GM18861 (cell line): ENCODE measurements around the gene NPAS3.

Source experiments
- ATAC-seq: cut with Tn5 transposase; IDR thresholded peaks from one replicate; pipeline ENCODE4 v1.9.1; 2021; ENCODE audit not compliant: unreplicated experiment

Gene NPAS3

DNA sequence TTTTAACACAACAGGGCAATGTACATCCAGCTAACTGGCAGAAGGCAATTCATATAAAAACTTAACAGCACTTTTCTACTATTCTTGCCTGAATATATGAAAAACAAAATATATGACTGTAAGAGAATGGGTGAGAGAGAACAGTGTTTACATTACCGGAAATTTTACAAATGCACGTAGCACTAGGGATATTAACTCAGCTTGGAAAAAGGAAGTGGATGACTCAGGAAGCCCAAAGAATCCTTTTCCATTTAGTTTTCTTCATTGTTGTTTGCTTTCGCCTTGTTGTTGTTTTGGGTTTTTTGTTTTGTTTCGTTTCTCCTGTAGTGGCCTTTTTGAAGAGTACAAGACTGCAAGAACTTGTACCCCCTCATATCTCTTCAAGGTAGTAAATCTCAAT is 716.7 kb downstream of the NPAS3 start:
- ATAC-seq, result no peak

DNA sequence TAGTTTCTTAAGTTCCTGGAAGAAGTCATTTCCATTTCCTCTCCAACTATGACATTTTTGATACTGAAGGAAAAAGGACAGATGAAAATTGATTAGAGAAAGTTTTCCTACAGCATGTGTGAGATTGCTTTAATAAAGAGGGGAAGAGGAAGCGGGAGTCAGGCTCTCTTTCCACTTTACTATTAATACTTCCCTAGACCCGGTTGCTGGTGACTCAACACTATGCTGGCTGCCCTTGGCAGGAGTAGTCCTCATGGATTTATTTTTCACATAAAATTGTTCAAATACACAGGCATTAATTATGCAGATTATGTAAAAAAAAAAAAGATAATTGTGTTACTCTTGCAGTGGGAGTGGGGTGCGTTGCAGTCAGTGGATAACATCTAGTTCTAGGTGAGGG is 718.8 kb downstream of the NPAS3 start:
- no peak for ATAC-seq

DNA sequence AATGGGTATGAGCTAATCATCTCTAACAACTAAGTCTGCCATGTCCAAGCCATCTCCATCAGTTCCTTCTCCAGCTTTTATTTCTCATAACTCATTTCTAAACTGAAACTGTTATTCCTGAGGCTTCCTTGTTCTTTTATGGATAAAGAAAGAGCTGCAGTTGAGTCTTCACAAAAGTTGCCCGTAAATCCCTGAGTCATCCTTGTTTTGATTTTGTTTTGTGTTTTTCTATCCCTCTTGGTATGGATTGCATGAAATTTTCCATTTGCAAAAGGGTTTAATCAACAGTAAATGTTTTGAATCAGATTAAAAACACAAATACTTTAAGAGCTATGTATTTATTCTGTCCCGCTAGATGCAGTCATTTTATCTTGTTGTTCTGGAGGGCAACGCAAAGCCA is 721.6 kb downstream of the NPAS3 start:
- no peak for ATAC-seq

DNA sequence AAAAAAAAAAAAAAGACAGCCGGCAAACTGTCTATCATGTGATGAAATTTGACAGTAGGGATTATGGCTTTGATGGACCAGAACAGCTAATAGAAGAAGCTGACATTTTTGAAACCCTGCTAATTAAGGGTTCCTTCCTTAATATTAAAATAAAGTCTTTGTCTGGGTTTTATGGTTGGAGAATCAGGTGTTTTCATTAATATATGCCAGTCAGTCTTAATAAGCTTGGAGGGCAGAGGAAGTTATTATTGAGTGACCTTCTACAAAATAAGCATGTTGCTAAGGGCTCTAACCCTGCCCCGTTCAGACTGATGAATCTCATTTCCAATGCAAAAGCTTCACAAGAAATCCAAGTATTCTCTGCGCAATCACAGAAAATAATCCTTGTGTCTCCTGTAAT is 722.4 kb downstream of the NPAS3 start:
- no peak for ATAC-seq

DNA sequence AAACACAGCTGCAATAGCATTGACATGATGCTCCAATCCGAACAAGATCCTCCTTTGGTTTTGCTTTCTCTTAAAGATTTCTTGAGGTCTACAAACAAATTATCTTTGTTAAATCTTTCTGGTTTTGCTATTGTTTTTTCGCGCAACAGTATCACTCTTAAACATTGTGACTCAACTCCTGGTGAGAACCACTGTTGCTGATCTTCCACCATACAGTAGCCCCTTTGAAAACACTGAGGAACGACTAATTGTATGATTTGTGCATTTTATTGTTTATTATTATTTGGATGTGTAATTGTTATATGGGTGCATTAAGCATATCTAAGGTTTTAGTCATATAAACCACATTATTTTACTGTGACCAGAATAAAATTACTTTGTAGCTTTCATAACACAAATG is 729.4 kb downstream of the NPAS3 start:
- no peak for ATAC-seq

DNA sequence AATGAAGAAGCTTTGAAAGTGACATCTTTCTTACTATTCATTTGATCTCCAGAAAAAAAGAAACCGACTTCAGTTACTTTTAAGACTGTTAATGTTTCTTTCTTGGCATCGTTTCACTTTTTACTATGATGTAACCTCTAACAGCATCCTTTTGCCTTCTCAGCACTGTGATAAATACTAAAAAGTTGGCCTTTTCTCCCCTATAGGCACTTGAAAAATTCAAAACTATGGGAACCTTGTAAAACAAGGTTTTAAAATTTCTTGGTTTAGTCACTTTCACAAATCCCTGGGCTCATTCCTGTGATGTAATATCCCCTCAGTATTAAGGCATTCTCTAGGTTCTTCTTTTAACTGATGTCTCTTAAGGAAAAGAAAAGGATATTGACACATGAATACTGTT is 730.4 kb downstream of the NPAS3 start:
- ATAC-seq, result no peak

DNA sequence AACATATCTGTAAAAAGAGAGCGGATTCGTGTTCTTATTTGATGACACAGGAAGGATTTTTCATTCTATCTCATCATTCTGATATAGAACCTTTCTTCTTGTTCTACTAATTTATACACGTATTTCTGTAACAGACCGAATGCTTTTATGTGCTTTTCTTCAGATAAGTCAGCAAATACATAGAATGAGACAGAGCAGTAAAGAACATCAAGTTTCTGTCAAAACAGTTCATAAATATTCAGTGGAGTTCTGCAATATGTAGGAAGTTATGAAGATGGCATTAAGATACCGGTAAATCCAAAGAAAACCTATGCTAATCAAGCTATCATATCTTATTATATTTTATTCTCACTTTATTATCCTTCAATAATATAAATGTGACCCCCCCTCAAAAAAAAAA is 731.6 kb downstream of the NPAS3 start:
- ATAC-seq, result no peak

DNA sequence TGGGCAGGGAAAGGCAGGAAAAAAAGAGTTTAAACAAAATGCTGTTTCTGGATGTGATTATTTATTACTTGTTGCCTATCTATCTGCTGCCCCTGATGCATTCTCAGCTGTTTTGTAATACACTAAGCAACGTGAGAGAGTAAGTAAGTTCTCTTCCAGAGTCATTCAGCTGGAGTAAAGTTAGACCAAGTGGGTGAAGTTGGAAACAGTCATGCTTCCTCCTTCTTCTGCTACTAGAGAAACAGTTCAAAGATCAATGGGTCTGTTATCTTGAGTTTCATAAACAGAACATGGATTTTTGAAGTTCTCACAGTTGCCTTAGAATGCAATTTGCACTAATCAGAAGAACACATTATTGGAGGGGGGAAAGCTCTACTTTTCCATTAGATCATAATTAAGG is 732.9 kb downstream of the NPAS3 start:
- no peak for ATAC-seq

DNA sequence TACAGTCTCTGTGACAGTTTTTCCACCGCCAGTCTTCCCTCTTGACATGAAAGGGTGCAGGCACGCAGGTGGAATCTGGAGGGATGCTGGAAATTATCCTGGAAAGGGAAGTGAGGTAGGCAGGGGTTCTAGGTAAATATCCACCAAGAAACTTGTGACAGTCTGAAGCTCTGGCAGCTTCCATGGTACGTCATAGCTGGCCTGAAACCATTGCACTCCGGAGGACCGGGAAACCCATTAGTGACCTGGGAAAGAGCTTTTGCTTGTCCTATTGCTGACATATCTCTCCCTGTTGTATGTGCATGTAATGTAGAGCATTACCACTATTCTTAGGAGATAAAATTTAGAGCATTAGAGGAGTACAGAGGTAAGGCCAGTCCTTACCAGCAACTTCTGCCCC is 736.2 kb downstream of the NPAS3 start:
- ATAC-seq, result no peak

DNA sequence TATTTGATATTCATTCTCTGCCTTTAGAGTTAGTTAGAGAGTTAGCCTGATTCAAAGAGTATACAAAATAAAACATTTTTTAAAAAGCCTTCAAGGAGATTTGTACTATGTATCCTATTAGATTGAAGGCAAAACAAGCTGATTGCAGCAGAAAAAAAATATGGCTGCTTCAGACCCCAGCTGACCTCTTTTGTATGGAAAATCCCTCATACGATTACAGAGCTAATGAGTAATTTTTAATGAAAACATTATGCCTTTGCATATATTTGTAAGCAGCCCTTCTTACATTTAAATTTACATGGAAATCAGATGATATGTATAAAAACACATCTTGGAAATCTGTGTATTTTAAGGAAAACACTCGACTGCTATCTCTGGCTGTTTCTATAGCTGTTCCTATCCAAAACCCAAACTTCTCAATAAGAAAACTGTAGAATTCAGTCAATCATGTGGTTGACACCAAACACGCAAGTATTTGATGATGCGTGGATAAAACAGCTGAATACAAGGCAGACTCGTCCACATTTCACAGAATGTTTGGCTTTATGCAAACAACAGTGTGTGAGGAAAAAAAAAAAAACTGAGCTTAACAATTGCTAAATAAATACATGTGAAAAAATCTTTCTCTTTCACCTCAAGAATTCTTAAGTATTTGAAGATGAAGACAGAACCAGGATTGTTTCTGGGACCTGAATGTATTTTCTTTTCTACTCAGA is 736.9 kb downstream of the NPAS3 start:
- ATAC-seq, result no peak

DNA sequence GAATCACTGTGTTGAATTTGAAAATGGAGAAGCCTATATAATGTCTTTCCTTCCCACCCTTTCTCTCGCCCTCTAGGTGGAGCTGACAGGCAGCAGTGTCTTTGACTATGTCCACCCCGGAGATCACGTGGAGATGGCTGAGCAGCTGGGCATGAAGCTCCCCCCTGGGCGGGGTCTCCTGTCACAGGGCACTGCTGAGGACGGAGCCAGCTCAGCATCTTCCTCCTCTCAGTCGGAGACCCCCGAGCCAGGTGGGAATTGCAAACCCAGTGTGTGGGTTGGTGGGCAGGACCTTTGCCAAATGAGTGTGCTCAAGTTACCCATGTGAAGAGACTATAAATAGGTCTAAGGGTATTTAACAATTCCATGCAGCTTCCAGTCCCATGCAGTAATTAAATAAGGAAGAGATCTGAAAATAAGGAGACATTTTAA is 737.5 kb downstream of the NPAS3 start:
- ATAC-seq, result peak; percentile 62

DNA sequence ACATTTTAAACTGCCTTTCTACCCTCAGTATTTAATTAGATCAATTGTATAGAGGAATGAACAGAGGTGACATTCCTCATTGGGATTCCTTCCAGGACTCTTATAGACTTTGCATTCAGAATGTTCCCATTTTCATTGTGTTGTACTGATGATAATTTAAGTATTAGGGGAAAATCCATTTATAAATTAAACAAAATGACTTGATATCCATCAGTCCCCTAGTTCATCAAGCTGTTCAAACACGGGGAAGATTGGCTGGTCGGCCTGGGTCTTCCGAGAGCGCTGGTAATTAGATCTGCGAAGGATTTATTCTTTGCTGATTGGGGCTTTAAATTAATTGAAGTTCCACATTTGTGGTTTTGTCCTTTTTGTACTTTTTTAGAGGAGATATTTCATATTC is 738.2 kb downstream of the NPAS3 start:
- no peak for ATAC-seq

DNA sequence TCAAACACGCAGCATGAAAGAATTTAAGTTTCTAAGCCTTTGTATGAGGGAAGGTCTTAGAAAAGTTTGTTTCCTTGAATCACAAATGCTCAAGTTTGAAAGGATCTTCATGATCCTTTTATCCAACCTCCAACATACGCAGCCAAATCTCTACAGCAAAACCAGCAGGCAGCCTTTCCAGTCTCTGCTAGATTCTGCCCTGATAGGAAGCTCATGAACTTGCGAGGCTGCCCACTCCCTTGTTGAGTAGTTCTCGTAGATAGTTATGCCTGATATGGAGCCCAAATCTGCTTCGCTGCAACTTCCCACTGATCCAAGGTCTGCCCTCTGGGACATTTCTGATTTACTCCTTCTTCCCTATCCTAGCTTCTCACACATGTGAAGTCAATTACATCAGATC is 739.3 kb downstream of the NPAS3 start:
- ATAC-seq, result no peak

DNA sequence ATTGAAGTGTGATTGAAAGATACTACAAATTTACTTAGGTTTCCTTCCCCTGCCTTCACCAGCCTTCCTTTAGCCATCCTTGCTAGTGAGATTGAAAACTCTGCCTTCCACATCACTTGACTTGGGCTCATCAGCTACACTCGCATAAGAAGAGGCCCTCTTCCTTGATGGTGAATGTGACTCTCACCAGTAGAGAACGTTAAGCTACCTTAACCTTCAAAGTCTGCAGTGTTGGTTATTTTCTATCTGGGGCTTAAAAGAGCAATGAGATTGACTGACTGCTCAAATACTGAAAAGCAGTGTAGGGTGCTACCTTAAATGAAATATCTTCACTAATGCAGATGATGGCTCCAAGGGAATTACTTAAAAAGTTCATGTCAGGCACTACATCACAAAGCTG is 740.3 kb downstream of the NPAS3 start:
- ATAC-seq, result no peak

DNA sequence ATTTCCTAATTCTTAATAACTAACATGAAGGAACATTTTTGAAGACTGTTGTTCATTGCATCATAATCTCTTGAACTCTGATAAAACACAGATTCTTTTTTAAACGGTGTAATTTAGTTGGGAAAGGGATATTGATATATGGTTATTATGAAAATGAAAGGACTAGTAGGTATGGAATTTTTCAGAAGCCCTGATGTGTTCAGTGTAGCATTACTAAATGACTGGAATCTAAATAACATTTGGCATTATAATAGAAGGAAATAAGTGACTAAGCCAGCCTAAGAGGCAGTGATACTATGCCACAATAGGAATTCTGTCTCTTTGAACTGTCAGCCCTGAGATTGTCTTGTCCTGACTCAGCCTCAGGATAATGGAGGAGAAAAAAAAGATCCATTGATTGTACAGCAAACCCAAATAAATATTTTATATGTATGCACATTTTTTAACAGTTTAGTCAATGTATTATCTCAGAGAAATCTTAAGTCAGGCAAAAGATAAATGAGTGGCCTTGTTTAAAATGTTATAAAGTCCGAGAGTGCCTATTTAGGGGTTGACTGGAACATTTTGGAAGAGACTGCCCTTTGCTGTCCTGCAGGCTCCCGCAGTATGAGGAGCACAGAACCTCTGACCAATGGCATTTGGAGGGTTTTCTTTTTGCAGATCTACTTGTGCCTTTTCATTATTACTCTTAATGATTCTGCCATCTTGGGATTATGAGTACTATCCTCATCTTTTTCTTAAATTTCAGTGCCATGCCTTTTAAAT is 741.0 kb downstream of the NPAS3 start:
- no peak for ATAC-seq

DNA sequence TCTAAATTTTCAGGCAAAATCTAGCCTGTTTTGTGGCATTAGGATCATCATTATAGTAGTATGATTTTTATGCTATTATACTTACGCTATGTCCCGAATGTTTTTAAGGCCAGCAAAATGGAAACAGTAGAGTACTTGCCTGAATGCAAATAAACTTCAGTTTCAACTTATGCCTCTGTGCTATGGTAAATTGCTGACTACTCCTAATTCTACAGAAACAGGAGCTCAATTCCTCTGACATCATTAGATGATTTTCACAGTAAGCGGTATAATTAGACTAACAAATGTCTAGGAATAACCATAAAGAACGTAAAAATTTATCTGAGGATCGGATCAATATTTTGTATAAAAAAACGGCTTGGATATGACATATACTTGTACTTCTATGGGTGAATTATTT is 742.2 kb downstream of the NPAS3 start:
- no peak for ATAC-seq

DNA sequence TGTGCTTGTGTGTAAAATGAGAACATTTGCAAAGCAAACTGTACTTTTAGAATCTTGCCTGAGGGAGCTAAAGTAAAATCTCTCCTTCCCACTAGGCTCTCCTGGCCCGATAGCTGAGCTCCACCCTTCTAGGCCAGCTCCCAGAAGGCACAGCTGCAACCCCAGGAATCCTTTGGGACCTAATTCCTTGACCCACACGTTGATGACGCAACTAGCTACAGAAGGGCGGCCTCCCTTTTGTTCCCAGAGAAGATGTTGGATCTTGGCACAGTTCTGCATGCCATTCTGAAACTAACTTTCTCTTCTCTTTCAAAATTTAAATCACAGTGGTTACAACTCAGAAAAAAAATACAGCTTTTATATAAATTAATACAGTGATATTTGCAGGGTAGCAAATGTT is 744.1 kb downstream of the NPAS3 start:
- no peak for ATAC-seq

DNA sequence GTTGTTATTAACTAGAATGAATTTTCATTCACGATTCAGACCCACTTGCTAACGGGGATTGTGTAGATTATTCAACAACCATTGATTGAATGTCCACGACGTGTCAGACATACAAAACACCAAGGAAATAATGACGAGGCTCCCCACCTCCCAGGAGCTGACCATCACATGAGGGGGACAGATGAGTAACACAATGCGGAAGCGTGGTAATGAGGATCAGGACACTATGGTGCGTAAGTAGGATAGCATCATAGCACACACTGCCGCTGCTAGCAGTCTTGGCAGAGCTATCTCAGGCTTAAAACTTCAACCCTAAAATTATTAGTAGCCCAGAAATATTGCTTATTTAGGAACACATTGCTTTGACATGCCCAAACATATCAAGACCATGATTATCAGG is 746.3 kb downstream of the NPAS3 start:
- ATAC-seq, result no peak

DNA sequence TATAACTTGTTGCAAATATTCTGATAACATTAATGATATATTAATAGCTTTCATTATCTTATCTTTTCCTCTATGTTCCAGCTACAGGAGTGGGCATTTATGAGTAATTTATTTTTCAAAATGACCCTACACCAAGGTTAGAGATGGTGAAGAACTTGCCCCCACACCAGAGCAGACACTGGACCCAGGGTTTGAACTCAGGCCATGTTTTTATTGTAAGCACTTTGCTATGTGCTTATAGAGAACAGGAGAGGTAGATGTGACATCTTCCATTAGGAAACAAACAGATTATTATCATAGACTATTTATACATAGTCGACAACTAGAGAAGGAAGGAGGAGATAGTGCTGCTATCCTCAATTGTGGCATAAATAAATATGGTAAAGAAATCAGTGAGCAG is 747.0 kb downstream of the NPAS3 start:
- ATAC-seq, result no peak

DNA sequence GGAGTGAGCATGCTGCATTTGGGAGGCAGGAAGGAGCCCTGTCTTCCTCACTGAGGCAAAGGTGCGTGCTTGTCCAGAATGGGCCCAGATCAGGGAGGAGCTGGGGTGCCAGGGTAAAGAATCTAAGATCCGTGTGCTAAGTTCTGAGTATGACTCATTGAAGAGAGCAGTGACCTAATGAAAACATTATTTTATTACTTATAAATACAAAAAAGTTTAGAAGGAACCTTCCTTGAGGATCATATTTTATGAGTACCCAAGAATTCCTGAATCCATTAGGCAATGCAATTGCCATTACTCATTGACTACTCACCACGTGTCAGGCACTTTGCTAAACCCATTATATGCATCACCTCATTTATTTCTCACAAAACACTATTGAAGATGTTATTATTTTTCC is 747.5 kb downstream of the NPAS3 start:
- no peak for ATAC-seq

DNA sequence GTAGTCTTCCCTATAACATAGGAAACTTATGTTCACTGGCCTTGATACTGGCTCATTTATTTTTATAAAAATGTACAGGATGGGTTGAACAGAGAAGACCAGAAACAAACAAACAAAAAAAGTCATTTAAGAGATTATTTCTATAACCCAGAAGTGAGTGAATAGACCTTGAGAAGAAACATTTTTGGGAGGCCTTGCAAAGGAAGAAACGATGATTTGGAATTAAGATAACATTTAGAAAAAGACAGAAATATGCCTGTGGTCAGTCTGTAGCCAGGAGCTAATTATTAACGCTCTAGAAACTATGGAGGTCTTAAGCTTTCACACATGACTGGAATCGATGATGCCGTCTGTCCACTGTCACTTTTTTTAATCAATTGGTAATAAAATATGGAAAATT is 748.2 kb downstream of the NPAS3 start:
- no peak for ATAC-seq

DNA sequence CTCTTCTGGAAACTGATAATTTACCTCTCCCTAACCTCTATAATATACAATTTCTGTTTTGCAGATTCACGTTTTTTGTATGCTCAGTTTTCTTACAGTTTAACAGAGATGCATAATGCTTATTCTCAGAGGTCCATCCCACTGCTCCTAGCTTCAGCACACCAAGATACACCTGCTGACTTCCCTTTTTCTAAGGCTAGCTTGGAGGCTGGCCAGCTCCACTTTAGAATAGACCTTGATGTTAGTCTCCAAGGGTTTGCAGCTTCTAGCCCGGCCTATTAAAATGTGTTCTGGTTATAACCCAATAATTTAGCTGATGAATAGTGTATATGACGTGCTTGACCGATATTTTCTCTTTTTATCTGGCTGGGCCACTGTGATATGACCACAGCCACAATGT is 751.0 kb downstream of the NPAS3 start:
- no peak for ATAC-seq

DNA sequence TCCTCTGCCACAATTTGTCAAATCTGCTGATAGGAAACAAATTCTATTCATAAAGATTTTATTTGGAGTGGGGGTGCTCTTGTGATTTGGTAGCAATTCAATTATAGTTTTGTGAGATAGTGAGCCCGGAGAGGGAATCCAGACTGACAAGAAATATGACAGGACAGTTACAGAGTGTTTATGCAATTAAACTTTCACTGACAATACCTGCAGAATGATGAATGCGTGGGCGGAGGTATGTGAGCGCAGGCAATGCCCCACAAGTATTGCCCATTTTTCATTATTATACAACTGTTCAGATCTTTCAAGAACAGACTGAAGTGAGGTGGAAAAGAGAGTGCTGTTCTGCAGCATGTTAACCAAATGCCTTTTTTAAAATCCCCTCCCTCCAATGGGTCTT is 753.2 kb downstream of the NPAS3 start:
- ATAC-seq, result no peak
